Common myeloid progenitor, CD34-positive (primary cell): ENCODE measurements around the gene SNX24.
"Not testable (repeated sequence)": the region's sequence is repeated elsewhere in the genome, so short reads cannot be mapped to it uniquely, and the experiment has no call there.

Experiments
- CTCF ChIA-PET: fragments of 350-600 bp; sonication (Branson Sonifier 250); formaldehyde crosslinking; loops from one replicate; lab custom pipeline; 2021; ENCODE audit warnings: antibody characterized with exemption; lab: Charles Lee
- POLR2A ChIA-PET: fragments of 350-600 bp; sonication (Branson Sonifier 250); formaldehyde crosslinking; loops from one replicate; lab custom pipeline; 2021; ENCODE audit warnings: antibody characterized with exemption; lab: Charles Lee
- DNase-seq, 3 donors: peaks; one replicate each; pipeline versions ENCODE4 v3.0.0 to v3.0.0-alpha.2; 2013
- H3K27ac ChIP-seq, 2 experiments: 1 replicate in 1 of 2; 2 replicates in 1 of 2; pipeline ENCODE4 v1.7.0; 2013; ENCODE audit warnings: inconsistent platforms in 2 of 2, low read length in 2 of 2, mild to moderate bottlenecking in 2 of 2, low read depth in 1 of 2, moderate library complexity in 1 of 2; ENCODE audit not compliant: severe bottlenecking in 2 of 2, insufficient read depth in 1 of 2, poor library complexity in 1 of 2
- H3K27me3 ChIP-seq, 5 experiments: replicated peaks in 2 of 5; 1 replicate in 3 of 5; 2 replicates in 2 of 5; pipeline versions ENCODE4 v1.6.1 to v1.7.0; 2013; ENCODE audit warnings: low read length in 4 of 5, mild to moderate bottlenecking in 2 of 5, moderate library complexity in 2 of 5, inconsistent platforms in 1 of 5; ENCODE audit not compliant: insufficient read depth in 5 of 5, control insufficient read depth in 4 of 5
- H3K36me3 ChIP-seq, 4 experiments: 1 replicate in 2 of 4; 2 replicates in 2 of 4; pipeline versions ENCODE4 v1.6.1 to v1.7.0; 2013; ENCODE audit warnings: low read length in 3 of 4, control low read depth in 1 of 4, mild to moderate bottlenecking in 1 of 4; ENCODE audit not compliant: control insufficient read depth in 4 of 4, insufficient read depth in 4 of 4
- H3K4me1 ChIP-seq, 4 experiments: 1 replicate in 3 of 4; 2 replicates in 1 of 4; pipeline versions ENCODE4 v1.6.1 to v1.7.1; 2013; ENCODE audit warnings: low read length in 3 of 4, mild to moderate bottlenecking in 3 of 4, control low read depth in 1 of 4, inconsistent platforms in 1 of 4, moderate library complexity in 1 of 4; ENCODE audit not compliant: control insufficient read depth in 4 of 4, insufficient read depth in 4 of 4; ENCODE audit errors: control extremely low read depth in 1 of 4
- H3K4me3 ChIP-seq, 7 experiments: 1 replicate in 4 of 7; 2 replicates in 3 of 7; pipeline versions ENCODE4 v1.5.1 to v1.7.0; 2013; ENCODE audit warnings: mild to moderate bottlenecking in 7 of 7, low read length in 6 of 7, moderate library complexity in 6 of 7, inconsistent platforms in 2 of 7, low read depth in 2 of 7, control low read depth in 1 of 7; ENCODE audit not compliant: insufficient read depth in 4 of 7, control insufficient read depth in 1 of 7; ENCODE audit errors: extremely low read depth in 1 of 7
- H3K9me3 ChIP-seq, 5 experiments: 1 replicate in 4 of 5; 2 replicates in 1 of 5; pipeline versions ENCODE4 v1.6.1 to v1.7.1; 2013; ENCODE audit warnings: low read length in 4 of 5, mild to moderate bottlenecking in 2 of 5, inconsistent platforms in 1 of 5, low read depth in 1 of 5, moderate library complexity in 1 of 5; ENCODE audit not compliant: control insufficient read depth in 4 of 5, insufficient read depth in 2 of 5; ENCODE audit errors: control extremely low read depth in 1 of 5
- WGBS: methylation state at CpG from one replicate; pipeline ENCODE4 v1.1.5; 2013; ENCODE audit not compliant: insufficient coverage; 5-methylcytosine and 5-hydroxymethylcytosine counted together

The SNX24 gene

GRCh38 chr5:122847687-122848081, 2.3 kb downstream of the SNX24 start:
- POLR2A ChIA-PET = no interaction called here
- Histone ChIP-seq H3K27ac (no peak overlapping the region), H3K9me3 (peaks cover 0 to 4% (median 0%) of the 10 kb centered on the region in 5 experiments), H3K27me3 (peaks cover 0 to 11% (median 0%) of the 10 kb centered on the region in 5 experiments), H3K36me3 (no peaks in the 10 kb centered on the region), H3K4me3 (no peak overlapping the region), H3K4me1 (peaks cover 0 to 24% (median 16%) of the 10 kb centered on the region in 4 experiments)
- CTCF ChIA-PET = no interaction called here
- DNase-seq = no peak
- 100% methylated on average over 1 of the region's 2 CpGs for WGBS

- Histone ChIP-seq H3K4me1 (peaks cover 0 to 15% (median 5%) of the 10 kb centered on the region in 4 experiments), H3K27me3 (peaks cover 0 to 2% (median 0%) of the 10 kb centered on the region in 5 experiments), H3K36me3 (no peaks in the 10 kb centered on the region), H3K9me3 (peaks cover 0 to 4% (median 0%) of the 10 kb centered on the region in 5 experiments), H3K27ac (no peak overlapping the region), H3K4me3 (no peak overlapping the region)
- DNase-seq = no peak
- 100% methylated on average over 1 of the region's 1 CpG for WGBS
- CTCF ChIA-PET = interaction anchor here (1.4 kb wide), 1 partner anchor 41 kb away, joined by 4 read pairs; no protein-coding TSS in a partner anchor
- POLR2A ChIA-PET = no interaction called here
These were observed 4.4 kb downstream of the SNX24 start for GRCh38 chr5:122849771-122850170.

GRCh38 chr5:122857538-122857937, 12.1 kb downstream of the SNX24 start:
- H3K4me3 ChIP-seq, POLR2A ChIA-PET, H3K27ac ChIP-seq, H3K27me3 ChIP-seq, DNase-seq, H3K36me3 ChIP-seq, H3K4me1 ChIP-seq, CTCF ChIA-PET, H3K9me3 ChIP-seq: not testable (repeated sequence)
- WGBS = no CpG with 5 or more reads among the region's 8 CpGs

- Histone ChIP-seq H3K36me3 (no peaks in the 10 kb centered on the region), H3K9me3 (no peaks in the 10 kb centered on the region), H3K27me3 (no peaks in the 10 kb centered on the region), H3K4me3 (no peak overlapping the region), H3K4me1 (no peaks in the 10 kb centered on the region), H3K27ac (no peak overlapping the region)
- POLR2A ChIA-PET = no interaction called here
- WGBS = 100% methylated on average over 1 of the region's 1 CpG
- peak in 2 of 3 donors; percentile 9 to 13 for DNase-seq
- CTCF ChIA-PET = no interaction called here
These were observed 13.0 kb downstream of the SNX24 start for GRCh38 chr5:122858451-122858850.

- WGBS = 86% methylated on average over 1 of the region's 2 CpGs
- H3K27me3 ChIP-seq = no peaks in the 10 kb centered on the region
- no peaks in the 10 kb centered on the region for H3K36me3 ChIP-seq
- peaks cover 0 to 3% (median 0%) of the 10 kb centered on the region in 5 experiments for H3K9me3 ChIP-seq
- H3K4me3 ChIP-seq = no peak overlapping the region
- H3K27ac ChIP-seq = no peak overlapping the region
- ChIA-PET POLR2A (no interaction called here), CTCF (no interaction called here)
- peak in 1 of 3 donors; percentile 8 for DNase-seq
- H3K4me1 ChIP-seq = no peaks in the 10 kb centered on the region
These were observed 17.8 kb downstream of the SNX24 start for GRCh38 chr5:122863240-122863639.

GRCh38 chr5:122863721-122864120, 18.3 kb downstream of the SNX24 start:
- Histone ChIP-seq H3K27ac (no peak overlapping the region), H3K4me1 (no peaks in the 10 kb centered on the region), H3K27me3 (no peaks in the 10 kb centered on the region), H3K9me3 (peaks cover 0 to 3% (median 0%) of the 10 kb centered on the region in 5 experiments), H3K4me3 (no peak overlapping the region), H3K36me3 (no peaks in the 10 kb centered on the region)
- ChIA-PET POLR2A (no interaction called here), CTCF (no interaction called here)
- WGBS = 100% methylated on average over 4 of the region's 4 CpGs
- no peak for DNase-seq

GRCh38 chr5:122864400-122864799, 19.0 kb downstream of the SNX24 start:
- POLR2A ChIA-PET = no interaction called here
- no peaks in the 10 kb centered on the region for H3K36me3 ChIP-seq
- no peaks in the 10 kb centered on the region for H3K27me3 ChIP-seq
- peaks cover 0 to 3% (median 0%) of the 10 kb centered on the region in 5 experiments for H3K9me3 ChIP-seq
- no peak for DNase-seq
- CTCF ChIA-PET = interaction anchor here (0.9 kb wide), 1 partner anchor 16 kb away, joined by 3 read pairs; no protein-coding TSS in a partner anchor
- H3K27ac ChIP-seq = no peak overlapping the region
- H3K4me1 ChIP-seq = no peaks in the 10 kb centered on the region
- 96% methylated on average over 4 of the region's 6 CpGs for WGBS
- H3K4me3 ChIP-seq = no peak overlapping the region
